ENCODE data around the gene NGRN.
A peak's percentile ranks its signal among the peaks of the same experiment; 100 is the strongest.
"Not testable (repeated sequence)": the region's sequence is repeated elsewhere in the genome, so short reads cannot be mapped to it uniquely, and the experiment has no call there.

Gene NGRN

DNA sequence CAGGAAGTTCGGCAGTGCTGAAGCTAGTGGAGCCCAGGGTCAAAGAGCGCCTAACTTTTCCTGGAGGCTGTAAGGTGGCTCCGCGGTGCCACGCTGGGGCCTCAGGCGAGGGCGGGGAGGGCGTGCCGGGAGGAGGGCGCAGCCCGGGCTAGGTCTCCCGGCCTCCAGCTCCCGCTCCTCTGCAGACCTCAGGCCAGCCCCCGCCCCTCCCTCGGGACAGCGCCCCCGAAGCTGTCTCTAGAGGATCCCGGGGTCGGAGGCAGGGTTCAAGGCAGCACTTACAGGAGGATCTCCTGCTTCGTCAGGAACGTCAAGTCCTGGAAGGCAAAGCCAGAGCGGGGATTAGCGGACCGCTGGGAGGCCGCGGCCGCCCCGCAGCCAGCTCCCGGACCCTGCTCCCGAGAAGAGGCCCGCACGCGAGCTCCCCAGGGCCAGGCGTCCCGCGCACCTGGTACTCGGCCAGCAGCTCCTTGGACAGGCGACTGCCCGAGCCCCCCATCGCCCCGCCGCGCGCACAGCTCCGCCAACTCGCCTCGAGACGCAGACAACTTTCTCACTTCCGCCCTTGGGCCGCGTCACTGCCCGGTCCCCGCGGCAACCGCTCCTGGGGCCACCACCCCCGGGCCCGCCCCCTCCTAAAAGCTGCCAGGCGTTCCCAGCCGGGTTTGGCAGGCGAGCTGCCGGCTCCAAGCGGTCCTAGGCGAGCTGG is 31.9 kb upstream of the NGRN start, which contains the start of gene CIB1:
TSS of gene CIB1 (minus strand) at position 555 of the 709 bp plus-strand sequence. CDS start at position 499, 56 bp downstream.
- DNase-seq (ENCODE audit: insufficient read length, low spot score) = peak; percentile 95
- FAIRE-seq = peak; percentile 85

DNA sequence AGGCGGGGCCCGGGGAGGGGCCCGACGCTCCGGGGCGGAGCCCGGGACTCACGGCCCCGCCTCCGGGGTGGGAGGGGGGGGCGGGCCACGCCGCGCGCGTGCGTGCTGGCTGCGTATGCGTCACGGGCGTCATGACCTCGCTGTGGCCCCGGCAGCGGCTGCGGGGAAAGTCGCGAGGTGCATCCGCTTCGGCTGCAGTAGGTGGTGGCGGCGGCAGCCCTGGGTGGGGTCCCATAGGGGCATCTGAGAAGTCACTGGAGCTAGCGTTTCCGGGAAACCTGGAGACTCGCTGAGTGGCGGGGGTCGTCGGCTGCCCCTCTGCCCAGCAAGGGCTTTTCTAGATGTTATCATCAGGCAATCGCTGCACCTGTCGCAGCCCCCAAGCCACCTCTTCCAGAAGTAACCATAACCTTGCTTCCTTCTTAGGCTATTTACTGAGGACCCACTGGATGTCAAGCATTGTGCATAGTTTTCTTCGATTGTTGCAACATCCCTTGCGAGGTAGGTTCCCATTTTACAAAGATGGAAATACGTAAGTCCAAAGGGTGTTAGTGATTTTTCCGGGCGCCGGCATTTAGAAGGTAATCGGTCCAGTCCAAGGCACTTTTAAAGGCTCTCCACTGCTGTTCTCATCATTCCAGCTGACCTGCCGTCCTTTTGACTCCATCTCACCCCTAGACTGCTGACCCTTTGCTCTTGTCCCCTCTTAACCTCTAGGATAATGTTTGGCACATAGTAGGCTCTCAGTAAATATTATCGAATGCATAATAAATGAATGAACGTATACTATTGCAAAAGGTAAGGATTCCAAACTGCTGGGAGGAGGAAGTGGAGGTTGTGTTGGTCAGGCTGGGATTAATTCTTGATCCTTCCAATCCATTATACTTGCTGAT is 31.1 kb upstream of the NGRN start, which contains the start of gene GDPGP1:
TSS of gene GDPGP1 (plus strand) at position 114 of the 893 bp plus-strand sequence. CDS start 6,700 bp downstream, outside the sequence.
- DNase-seq (ENCODE audit: insufficient read length, low spot score) (no peak), FAIRE-seq (peak; percentile 26)

DNA sequence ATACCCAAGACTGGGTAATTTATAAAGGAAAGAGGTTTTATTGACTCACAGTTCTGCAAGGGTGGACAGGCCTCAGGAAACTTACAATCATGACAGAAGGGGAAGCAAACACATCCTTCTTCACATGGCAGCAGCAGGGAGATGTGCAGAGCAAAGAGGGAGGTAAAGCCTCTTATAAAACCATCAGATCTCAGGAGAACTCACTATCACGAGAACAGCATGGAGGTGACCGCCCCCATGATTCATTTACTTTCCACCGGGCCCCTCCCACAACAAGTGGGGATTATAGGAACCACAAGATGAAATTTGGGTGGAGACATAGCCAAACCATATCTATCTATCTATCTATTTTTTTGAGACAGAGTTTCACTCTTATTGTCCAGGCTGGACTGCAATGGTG is 26.1 kb upstream of the NGRN start:
- DNase-seq (ENCODE audit: insufficient read length, low spot score) = no peak
- FAIRE-seq = no peak

DNA sequence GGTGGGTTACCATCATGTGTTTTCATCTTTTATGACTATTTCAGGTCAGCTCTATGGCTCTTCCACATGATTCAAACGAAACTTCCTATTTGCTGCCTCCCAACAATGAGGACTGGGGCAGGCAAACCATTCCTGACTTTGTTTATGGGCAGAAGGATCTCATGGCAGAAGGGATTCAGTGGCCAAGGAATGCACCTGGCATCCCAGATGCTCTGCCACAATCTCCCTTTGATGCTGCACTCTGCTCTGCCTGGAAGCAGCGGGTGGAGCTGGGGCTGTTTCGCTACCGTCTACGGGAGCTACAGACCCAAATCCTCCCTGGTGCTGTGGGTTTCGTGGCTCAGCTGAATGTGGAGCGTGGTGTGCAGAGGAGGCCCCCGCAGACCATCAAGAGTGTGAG is 24.6 kb upstream of the NGRN start:
- no peak for DNase-seq (ENCODE audit: insufficient read length, low spot score)
- no peak for FAIRE-seq

DNA sequence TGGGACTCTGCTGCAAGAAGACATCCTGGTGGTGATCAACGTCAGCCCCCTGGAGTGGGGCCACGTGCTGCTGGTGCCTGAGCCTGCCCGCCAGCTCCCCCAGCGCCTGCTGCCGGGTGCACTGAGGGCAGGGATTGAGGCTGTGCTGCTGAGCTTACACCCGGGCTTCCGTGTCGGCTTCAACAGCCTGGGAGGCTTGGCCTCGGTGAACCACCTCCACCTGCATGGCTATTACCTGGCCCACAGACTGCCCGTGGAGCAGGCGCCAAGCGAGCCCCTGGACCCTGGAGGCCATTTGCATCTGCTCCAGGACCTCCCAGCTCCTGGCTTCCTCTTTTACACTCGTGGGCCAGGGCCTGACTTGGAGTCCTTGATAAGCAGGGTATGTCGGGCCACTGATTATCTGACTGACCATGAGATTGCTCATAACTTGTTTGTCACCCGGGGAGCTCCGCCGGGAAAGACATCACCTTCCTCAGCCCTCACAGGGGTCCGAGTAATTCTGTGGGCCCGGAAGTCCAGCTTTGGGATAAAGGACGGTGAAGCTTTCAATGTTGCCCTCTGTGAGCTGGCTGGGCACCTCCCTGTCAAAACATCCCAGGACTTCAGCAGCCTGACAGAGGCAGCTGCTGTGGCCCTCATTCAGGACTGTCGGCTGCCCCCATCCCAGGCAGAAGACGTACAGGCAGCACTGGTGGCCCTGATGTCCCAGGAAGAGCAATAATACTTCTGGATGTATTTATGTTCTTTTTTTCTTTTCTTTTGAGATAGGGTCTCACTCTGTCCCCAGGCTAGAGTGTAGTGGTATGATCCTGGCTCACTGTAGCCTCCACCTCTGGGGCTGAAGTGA is 23.9 kb upstream of the NGRN start:
- no peak for DNase-seq (ENCODE audit: insufficient read length, low spot score)
- no peak for FAIRE-seq

DNA sequence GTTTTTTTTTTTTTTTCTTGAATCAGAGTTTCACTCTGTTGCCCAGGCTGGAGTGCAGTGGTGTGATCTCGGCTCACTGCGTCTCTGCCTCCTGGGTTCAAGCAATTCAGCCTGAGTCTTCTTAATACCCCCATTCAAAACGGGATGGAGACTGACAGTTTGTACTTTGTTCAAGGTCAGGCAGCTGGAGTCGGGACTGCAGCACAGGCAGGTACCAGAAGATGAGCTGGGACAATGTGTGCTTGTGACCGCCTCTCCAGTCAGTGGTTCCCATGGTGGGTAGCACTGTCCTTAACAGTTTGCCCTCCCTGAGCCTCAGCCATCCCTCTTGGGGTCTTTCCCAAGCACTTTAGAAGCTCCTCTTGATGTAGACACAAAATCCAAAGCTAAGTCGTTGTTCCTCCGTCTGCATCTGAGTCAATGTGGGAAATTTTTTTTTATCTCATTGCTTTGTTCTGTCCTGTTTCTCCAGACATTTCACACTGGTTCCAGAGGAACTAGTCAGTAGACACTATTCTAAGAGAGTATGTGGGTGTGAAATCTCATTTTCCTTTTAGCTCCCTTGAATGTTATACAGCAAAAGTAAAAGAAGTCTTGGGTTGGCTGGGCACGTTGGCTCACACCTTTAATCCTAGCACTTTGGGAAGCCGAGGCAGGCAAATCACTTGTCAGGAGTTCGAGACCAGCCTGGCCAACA is 21.4 kb upstream of the NGRN start:
- DNase-seq (ENCODE audit: insufficient read length, low spot score) (no peak), FAIRE-seq (no peak)

DNA sequence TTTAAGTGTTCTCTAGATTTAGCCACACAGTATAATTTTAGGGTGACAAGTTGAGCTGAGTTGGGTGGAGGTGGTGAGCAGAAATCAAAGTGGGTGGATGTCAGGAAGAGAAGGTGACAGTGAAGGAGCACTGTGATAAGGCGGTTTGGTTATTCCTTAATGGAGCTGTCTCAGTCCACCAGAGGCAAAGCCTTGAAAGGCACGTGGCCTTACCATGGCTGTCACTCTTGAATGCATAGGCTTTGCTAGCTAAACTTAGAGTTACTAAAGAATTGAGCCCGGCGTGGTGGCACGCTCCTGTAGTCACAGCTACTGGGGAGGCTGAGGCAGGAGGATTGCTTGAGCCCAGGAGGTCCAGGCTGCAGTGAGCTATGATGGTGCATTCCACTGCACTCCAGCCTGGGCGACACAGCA is 16.7 kb upstream of the NGRN start:
- no peak for DNase-seq (ENCODE audit: insufficient read length, low spot score)
- FAIRE-seq = no peak

DNA sequence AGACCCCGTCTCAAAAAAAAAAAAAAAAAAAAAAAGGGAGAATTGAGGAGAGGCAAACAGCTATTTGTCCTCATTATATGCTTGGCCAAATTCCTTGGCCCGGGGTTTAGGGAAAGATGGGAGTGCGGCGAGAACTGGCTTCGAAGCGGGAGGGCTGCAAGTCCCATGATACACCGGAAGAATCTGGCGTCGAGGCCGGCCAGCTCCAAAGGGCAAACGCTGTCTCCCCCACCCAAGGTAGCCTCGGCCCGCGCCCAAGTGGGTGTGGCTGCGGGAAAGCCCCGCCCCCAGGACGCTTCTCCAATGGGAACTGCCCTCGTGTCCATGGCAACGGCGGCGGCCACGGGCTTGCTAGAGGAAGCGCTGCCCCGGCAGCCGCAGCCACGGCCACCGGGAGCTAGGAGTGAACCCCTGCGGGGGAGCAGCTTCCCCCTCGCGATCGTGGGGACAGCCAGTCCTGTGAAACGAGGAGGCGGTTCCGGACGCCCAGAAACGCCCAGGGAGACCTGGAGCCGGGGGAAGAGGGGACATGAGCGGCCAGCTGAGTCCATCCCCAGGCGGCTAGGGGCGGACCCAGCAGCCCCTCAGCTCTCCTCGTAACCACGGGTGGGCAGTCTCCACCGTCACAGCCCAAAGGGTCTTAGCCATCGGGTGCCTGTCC is 16.1 kb upstream of the NGRN start, which contains the start of gene TTLL13:
TSS of gene TTLL13 (plus strand) at position 354 of the 661 bp plus-strand sequence. CDS start 1,075 bp downstream, outside the sequence.
- FAIRE-seq = no peak
- DNase-seq (ENCODE audit: insufficient read length, low spot score) = no peak

DNA sequence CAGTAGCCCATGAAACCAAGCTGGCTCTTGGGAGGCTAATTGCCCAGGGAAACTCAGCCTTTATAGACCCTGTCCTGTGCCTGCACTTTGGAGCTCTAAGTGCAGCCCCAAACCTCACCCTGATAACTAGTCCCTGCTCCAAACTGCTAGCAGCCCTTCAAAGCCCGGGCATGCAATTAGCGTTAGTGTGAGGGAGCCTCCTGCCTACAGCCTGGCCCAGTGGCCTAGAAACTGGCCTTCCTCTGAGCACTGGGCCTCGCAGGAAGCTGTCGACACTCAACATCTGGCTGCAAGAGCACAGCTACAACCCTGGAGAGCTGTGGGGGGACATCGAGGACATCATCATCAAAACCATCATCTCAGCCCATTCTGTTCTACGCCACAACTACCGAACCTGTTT is 7.7 kb upstream of the NGRN start:
- FAIRE-seq = no peak

DNA sequence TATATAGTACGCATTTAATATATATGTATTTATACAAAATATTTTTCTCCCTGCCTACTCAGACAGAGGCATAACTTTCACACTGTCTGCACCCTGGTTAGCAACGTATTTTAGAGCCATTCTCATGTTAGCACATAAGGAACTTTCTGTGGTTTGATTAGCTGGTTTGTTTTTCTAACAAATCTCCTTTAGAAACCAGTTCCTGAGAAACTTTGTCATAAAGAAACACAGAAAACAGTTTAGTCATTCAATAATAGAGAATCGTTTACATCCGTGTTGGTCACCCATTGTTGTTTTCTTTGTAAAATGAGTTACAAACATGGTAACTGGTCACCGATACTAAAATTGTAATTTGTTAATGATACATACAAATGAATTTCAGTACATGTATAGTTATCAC is 5.9 kb upstream of the NGRN start:
- no peak for DNase-seq (ENCODE audit: insufficient read length, low spot score)

More for the DNA sequence above, 7.7 kb upstream of the NGRN start:
- no peak for DNase-seq (ENCODE audit: insufficient read length, low spot score)

DNA sequence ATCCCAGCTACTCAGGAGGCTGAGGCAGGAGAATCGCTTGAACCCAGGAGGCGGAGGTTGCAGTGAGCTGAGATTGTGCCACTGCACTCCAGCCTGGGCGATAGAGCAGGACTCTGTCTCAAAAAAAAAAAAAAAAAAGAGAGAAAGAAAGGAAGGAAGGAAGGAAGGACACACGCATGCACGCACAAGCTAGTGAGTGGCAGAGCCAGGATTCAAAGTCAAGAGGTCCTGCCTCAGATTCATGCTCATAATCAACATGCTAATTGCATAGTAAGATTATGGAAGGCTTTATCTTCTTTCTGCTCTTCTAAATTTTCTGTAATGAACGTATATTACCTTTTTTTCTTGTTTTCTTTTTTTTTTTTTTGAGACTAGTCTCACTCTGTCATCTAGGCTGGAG is 4.7 kb upstream of the NGRN start:
- not testable (repeated sequence) for DNase-seq (ENCODE audit: insufficient read length, low spot score); FAIRE-seq

More for the DNA sequence above, 5.9 kb upstream of the NGRN start:
- peak; percentile 76 for FAIRE-seq

DNA sequence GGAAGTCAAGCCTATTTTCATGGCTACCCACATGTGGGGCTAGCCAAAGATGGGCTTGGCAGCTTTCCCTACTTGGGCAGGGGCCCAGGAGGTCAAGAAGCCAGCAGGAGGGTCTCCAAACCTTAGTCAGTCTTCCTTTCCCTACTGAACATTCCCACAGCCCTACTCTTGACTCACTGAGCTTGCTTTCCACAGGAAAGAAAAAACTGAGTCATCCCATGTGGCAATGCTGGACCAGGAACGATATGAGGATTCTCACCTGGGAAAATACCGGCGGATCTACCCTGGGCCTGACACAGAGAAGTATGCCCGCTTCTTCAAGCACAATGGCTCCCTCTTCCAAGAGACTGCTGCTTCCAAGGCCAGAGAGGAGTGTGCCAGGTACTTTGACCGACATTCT is 3.7 kb upstream of the NGRN start:
- FAIRE-seq (no peak), DNase-seq (ENCODE audit: insufficient read length, low spot score) (no peak)

DNA sequence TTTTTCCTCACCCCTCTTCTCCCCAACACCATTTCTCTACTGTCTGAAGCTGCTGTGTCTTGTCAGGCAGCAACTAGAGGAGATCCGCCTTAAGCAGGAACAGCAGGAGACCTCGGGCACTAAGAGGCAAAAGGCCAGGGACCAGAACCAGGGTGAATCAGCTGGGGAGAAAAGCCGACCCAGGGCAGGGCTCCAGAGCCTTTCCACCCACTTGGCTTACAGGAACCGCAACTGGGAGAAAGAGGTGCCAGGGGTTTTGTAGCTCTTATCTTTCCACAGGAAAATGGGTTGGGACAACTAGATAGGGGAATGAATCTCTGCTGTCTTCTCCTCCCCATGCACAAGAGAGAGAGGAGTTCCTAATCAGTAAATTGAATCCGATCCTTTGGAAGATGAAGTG is 3.0 kb upstream of the NGRN start:
- no peak for DNase-seq (ENCODE audit: insufficient read length, low spot score)

DNA sequence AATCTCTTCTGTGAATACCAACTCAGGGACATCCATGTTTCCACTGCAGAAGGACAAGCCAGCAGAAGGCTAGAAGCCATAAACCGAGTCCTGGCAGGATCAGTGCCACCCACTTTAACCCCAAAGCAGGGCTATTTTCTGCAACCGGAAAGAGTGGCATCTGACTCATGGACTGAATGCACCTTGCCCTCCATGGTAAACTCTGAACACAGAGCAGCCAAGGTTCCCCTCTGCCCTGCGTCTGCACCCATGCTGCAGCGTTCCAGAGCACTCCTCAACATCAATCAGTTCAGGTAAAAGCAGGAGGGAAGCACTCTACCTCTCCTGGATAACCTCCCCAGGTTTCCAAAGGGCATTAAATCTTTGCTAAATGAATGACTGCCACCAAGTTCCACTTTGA is 801 bp upstream of the NGRN start:
- FAIRE-seq (no peak), DNase-seq (ENCODE audit: insufficient read length, low spot score) (no peak)

More for the DNA sequence above, 3.0 kb upstream of the NGRN start:
- FAIRE-seq = no peak

DNA sequence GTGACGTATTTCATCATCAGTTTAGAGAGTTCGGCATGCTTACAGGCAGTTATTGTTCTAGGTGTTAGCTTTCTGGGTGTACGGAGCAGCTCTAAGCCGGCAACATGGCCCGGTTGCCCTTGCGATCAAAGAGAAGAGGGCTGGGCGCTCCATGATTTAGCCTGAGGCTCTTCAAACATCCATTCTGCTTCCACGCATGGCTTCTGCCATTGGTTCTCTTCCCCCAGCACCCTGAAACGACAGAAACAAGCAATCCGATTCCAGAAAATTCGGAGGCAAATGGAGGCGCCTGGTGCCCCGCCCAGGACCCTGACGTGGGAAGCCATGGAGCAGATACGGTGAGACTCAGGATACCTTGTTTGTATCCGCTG is 574 bp downstream of the NGRN start:
- FAIRE-seq (peak; percentile 44), DNase-seq (ENCODE audit: insufficient read length, low spot score) (no peak)

DNA sequence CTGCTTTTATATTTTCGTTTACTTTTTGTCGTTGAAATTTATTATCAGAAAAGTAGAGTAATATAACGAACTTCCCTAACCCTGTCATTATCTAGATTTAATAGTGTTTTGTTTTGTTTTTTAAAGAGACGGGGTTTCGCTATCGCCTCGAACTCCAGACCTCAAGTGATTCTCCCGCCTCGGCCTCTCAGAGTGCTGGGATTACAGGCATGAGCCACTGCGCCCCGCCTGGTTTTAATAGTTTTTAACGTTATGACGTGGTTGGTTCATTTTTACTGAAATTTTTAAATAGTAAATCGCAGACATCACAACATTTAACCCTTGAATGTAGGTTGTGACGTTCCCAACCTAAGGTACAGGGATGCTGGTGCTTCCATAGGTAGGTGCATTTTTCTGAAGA is 1.0 kb downstream of the NGRN start:
- no peak for DNase-seq (ENCODE audit: insufficient read length, low spot score)
- no peak for FAIRE-seq

DNA sequence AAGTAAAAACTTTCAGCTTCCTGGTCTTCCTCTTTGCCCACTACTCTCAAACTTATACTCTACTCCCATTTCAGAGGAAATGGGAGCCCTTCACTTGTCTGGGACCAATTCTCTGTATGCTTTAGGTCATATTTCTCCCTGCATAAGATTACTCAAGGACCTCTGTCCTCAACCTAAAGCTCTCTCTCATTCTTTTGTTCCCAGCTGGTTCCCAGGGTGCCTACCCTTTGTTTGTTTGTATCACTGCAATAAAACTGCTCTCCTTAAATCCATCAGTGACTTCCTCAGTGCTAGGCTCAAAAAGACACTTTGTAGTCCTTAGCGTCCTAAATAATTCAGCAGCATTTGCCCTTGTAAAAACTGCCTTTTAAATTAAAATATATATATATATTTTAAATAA is 2.9 kb downstream of the NGRN start:
- no peak for FAIRE-seq
- no peak for DNase-seq (ENCODE audit: insufficient read length, low spot score)

DNA sequence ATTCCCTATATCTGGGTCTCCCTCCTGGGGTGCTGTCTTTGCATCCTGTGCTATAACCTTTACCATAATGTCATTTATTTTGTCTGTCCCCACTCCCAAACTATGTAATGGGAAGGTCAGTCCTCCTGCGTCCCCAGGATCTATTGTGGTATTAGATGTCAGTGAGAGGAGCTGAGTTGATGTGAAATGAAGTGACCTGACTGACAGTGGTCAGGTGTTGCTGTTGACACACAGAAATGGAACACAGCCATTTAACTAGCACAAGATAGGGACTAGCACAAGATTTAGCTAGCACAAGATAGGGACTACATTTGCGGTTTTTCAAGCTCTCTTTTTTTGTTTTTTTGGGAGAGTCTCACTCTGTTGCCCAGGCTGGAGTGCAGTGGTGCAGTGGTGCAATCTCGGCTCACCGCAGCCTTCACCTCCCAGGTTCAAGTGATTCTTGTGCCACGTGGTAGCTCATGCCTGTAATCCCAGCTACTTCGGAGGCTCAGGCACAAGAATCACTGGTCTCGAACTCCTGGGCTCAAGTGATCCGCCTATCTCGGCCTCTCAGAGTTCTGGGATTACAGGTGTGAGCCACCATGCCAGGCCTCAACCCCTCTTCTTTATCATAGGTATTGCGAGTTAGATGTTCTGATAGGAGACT is 5.2 kb downstream of the NGRN start:
- no peak for FAIRE-seq
- no peak for DNase-seq (ENCODE audit: insufficient read length, low spot score)
